K562 treated with DMSO at 1 percent for 12 hours (cell line): ENCODE data around the gene ESM1. TPM values are rescaled to one million over a fixed set of nuclear protein-coding genes. Genes with fewer than 3 reads are reported as not detected.

Source experiments
- total RNA-seq: library from RNA; unstranded; fragments of 300-600 nt; gene quantifications from 2 replicates; pipeline ENCODE4 v1.2.3, GENCODE V29; 2022; ENCODE audit not compliant: insufficient read depth

The ESM1 gene
- not detected in 2 replicates for total RNA-seq

DNA sequence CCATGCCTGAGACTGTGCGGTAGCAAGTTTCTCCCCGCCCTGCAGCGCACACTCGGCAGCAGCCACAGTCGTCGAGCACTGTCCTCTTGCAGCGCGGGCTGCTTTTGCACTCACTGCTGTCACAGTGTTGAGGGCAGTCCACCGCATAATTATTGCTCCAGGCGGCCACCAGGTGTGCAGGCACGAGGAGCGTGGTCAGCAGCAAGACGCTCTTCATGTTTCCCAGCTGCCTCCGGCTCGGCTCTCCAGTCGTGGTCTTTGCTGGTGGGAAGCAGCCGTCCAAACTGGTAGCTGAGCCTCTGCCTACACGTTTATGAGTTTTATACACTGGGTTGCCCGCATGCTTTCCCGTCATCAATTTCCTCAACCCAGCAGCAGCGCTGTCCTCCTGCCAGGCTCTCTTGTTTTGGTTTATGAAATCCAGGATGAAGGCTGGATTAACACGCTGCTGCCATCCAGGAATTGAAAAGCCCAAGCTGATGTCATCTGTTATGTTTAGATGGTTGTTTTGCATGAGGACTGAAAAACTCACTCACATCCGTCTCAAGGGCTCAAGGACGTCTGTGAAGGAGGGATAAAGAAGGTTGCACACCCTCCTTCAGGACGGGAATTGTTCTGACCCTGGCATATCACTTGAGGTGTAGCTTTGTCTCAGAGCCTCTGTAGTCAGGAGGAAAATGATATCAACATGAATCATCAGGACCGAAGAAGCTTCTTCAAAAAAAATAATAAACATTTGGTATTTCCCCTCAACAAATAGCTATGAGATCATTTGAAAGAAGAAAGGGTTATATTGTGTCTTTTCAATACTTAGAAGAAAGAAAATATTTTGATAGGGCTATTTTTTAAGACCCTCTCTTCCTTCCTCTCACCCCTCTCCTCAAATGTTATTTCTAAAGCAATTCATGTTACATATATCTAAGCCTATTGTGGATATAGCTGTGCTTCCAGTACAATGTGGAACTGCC lies at the start of gene ESM1:
ESM1 (minus strand) TSS at position 293 of the 968 bp plus-strand sequence; CDS start at position 217, 76 bp downstream.

Other genes starting within 250 kb of the ESM1 start
- gene GZMK, start 38.7 kb upstream of the ESM1 start, total RNA-seq = not detected in 2 replicates
- gene GZMA, start 117.1 kb upstream of the ESM1 start, total RNA-seq = not detected in 2 replicates
- 1.6 and 1.9 TPM in 2 replicates for gene GPX8, start 174.6 kb upstream of the ESM1 start, total RNA-seq
- gene CDC20B, start 187.6 kb upstream of the ESM1 start, total RNA-seq = not detected in 2 replicates
- 1.0 TPM in 1 of 2 replicates, not detected in the other for gene MCIDAS, start 241.7 kb upstream of the ESM1 start, total RNA-seq
- 4.8 and 5.4 TPM in 2 replicates for gene CCNO, start 248.0 kb upstream of the ESM1 start, total RNA-seq